K562 (cell line): ENCODE results near the gene CRLF1. TPM values are rescaled to one million over a fixed set of nuclear protein-coding genes. Genes with fewer than 3 reads are reported as not detected.
A peak's percentile ranks its signal among the peaks of the same experiment; 100 is the strongest.

Source experiments
- BCL6 ChIP-seq: fragments of 250-450 bp; sonication (Bioruptor Pico); IDR thresholded peaks from 2 replicates; pipeline ENCODE4 v1.4.0; 2020
- BRF2 ChIP-seq: IDR thresholded peaks from 3 replicates; pipeline ENCODE4 v1.6.1; 2011; ENCODE audit warnings: borderline replicate concordance, mild to moderate bottlenecking; ENCODE audit not compliant: insufficient read length, insufficient read depth
- CBFA2T2 ChIP-seq: fragments of 450-650 bp; conservative IDR thresholded peaks from 2 replicates; pipeline ENCODE4 v1.6.1; 2017; ENCODE audit warnings: mild to moderate bottlenecking
- EGR1 ChIP-seq: fragments of 450-650 bp; conservative IDR thresholded peaks from 2 replicates; pipeline ENCODE4 v1.6.1; 2017; ENCODE audit warnings: mild to moderate bottlenecking
- ELK3 ChIP-seq: fragments of 450-650 bp; formaldehyde crosslinking; IDR thresholded peaks from 2 replicates; pipeline ENCODE4 v1.4.0; 2020; ENCODE audit warnings: mild to moderate bottlenecking
- HDGF ChIP-seq: fragments of 450-650 bp; IDR thresholded peaks from 2 replicates; pipeline ENCODE4 v1.6.1; 2016
- HNRNPH1 ChIP-seq: fragments of 200-400 bp; formaldehyde crosslinking; optimal IDR thresholded peaks from 2 replicates; pipeline ENCODE3; 2017; ENCODE audit warnings: low read depth, mild to moderate bottlenecking, low read length, moderate library complexity
- IFI16 ChIP-seq: fragments of 250-450 bp; sonication (Bioruptor Pico); IDR thresholded peaks from 2 replicates; pipeline ENCODE4 v2.1.2; 2022; ENCODE audit warnings: mild to moderate bottlenecking, inconsistent platforms
- KDM5B ChIP-seq: fragments of 200-600 bp; sonication (generic); IDR thresholded peaks from 2 replicates; pipeline ENCODE4 v1.6.1; 2012; ENCODE audit warnings: low read depth, mild to moderate bottlenecking, moderate library complexity, low read length, control low read depth, inconsistent platforms; ENCODE audit not compliant: insufficient replicate concordance
- NR0B1 ChIP-seq: fragments of 450-650 bp; IDR thresholded peaks from one replicate; pipeline ENCODE4 v1.6.1; 2018; ENCODE audit warnings: mild to moderate bottlenecking, moderate library complexity; ENCODE audit not compliant: partially characterized antibody
- PHB ChIP-seq: fragments of 250-450 bp; sonication (Bioruptor Pico); IDR thresholded peaks from 2 replicates; pipeline ENCODE4 v1.5.0; 2021
- PHTF2 ChIP-seq: fragments of 250-450 bp; sonication (Bioruptor Pico); IDR thresholded peaks from 2 replicates; pipeline ENCODE4 v1.5.0; 2021; ENCODE audit warnings: mild to moderate bottlenecking
- RB1 ChIP-seq: fragments of 450-650 bp; IDR thresholded peaks from 2 replicates; pipeline ENCODE4 v1.6.1; 2017; ENCODE audit warnings: low read depth, mild to moderate bottlenecking
- STAT5B ChIP-seq: fragments of 250-450 bp; sonication (Bioruptor Pico); IDR thresholded peaks from 2 replicates; pipeline ENCODE4 v1.8.0; 2021; ENCODE audit warnings: mild to moderate bottlenecking, inconsistent platforms
- XRCC3 ChIP-seq: fragments of 450-650 bp; IDR thresholded peaks from 2 replicates; pipeline ENCODE4 v1.6.1; 2017; ENCODE audit warnings: mild to moderate bottlenecking, moderate library complexity
- ZBTB1 ChIP-seq: sonication (generic); formaldehyde crosslinking; IDR thresholded peaks from 2 replicates; pipeline ENCODE4 v1.8.1; 2023; ENCODE audit warnings: missing genetic modification reagents, low read depth, mild to moderate bottlenecking, borderline replicate concordance
- ZBTB12 ChIP-seq: fragments of 250-450 bp; sonication (Bioruptor Pico); IDR thresholded peaks from 2 replicates; pipeline ENCODE4 v1.4.0; 2020
- ZNF280A ChIP-seq: fragments of 450-650 bp; IDR thresholded peaks from 2 replicates; pipeline ENCODE4 v1.6.1; 2018; ENCODE audit warnings: mild to moderate bottlenecking, low read depth; ENCODE audit not compliant: partially characterized antibody
- polyA plus RNA-seq, 8 experiments: library from polyadenylated mRNA; depleted of rRNA in 4 of 8; stranded (reverse) in 5 of 8; unstranded in 3 of 8; fragments of >200 nt; fragmentation: Nextera tagmentation in 2 of 8; fragmentation: Illumina TruSeq in 1 of 8; extraction: Ambion mirVana in 2 of 8; extraction: Trizol in 1 of 8; gene quantifications; 2 replicates each; pipeline versions ENCODE4 v1.2.1 to v1.2.3, GENCODE V29; 2011 to 2014; ENCODE audit warnings: inconsistent platforms in 1 of 8, missing spikeins in 1 of 8
- total RNA-seq, 7 experiments: library from RNA; depleted of rRNA in 6 of 7; stranded (reverse); fragments of >200 nt in 6 of 7; fragmentation: Illumina TruSeq in 2 of 7; extraction: Trizol in 2 of 7; gene quantifications; 2 replicates each; pipeline versions ENCODE4 v1.2.1 to v1.2.3, GENCODE V29; 2011 to 2021; ENCODE audit warnings: low replicate concordance in 1 of 7

Gene CRLF1
- total and polyA plus RNA-seq, 9 of the 15 experiments (the other 6 are each of a cell fraction or from before 2014, with no cell fraction given) = 0.85 to 3.6 (median 1.7) TPM

GRCh38 chr19:18594096-18594823 lies 12.3 kb downstream of the CRLF1 start (continued):
- TF ChIP-seq RB1 (peak; percentile 93), PHTF2 (CRISPR knock-in tag) (no peak), EGR1 (peak; percentile 55), ZBTB1 (CRISPR knock-in tag) (0 out of 2 replicates have a peak, but pooled peaks have one; percentile 30), PHB (CRISPR knock-in tag) (no peak), HNRNPH1 (no peak), HDGF (no peak), NR0B1 (no peak), XRCC3 (no peak), ELK3 (CRISPR knock-in tag) (no peak), BRF2 (no peak), ZNF280A (no peak), KDM5B (peak; percentile 25), STAT5B (CRISPR knock-in tag) (no peak), ZBTB12 (no peak), BCL6 (CRISPR knock-in tag) (no peak), CBFA2T2 (no peak), IFI16 (CRISPR knock-in tag) (no peak)
